Right lobe of liver (tissue), 4 donors: ENCODE measurements around the gene CENPK.
"Not testable (repeated sequence)": the region's sequence is repeated elsewhere in the genome, so short reads cannot be mapped to it uniquely, and the experiment has no call there.

Source experiments
- CTCF ChIP-seq, 4 donors: fragments of 200-600 bp in 3 of 4; fragments of 450-650 bp in 1 of 4; IDR thresholded peaks; one replicate each; pipeline versions ENCODE4 v1.5.1 to v1.8.0; 2016 to 2022; ENCODE audit warnings: antibody characterized with exemption in 4 of 4, mild to moderate bottlenecking in 2 of 4
- POLR2A ChIP-seq: fragments of 450-650 bp; IDR thresholded peaks from one replicate; pipeline ENCODE4 v1.6.1; 2017; ENCODE audit warnings: antibody characterized with exemption, mild to moderate bottlenecking
- donor health status: DM: no; HTN: no; CAD: no.
- donor health status: DM: no; HTN: no; CAD: no.
- donor health status: DM: no; HTN: yes; CAD: no.

GRCh38 chr5:65486803-65487202 lies 76.2 kb downstream of the CENPK start:
- TF ChIP-seq CTCF (IDR thresholded peaks at IDR 0.05); POLR2A: not testable (repeated sequence)
